IPS-20b (cell line): ENCODE data around the gene WDTC1.
"Not testable (repeated sequence)": the region's sequence is repeated elsewhere in the genome, so short reads cannot be mapped to it uniquely, and the experiment has no call there.

Source experiments
- H3K27ac ChIP-seq: one replicate; pipeline ENCODE4 v1.5.1; 2013; ENCODE audit warnings: low read length
- H3K27me3 ChIP-seq: 2 replicates; pipeline ENCODE4 v1.6.1; 2013; ENCODE audit warnings: mild to moderate bottlenecking, low read length, inconsistent platforms; ENCODE audit not compliant: insufficient read depth
- H3K36me3 ChIP-seq: 2 replicates; pipeline ENCODE4 v1.6.1; 2013; ENCODE audit warnings: low read depth, mild to moderate bottlenecking, inconsistent platforms, low read length, moderate library complexity; ENCODE audit not compliant: insufficient read depth
- H3K4me1 ChIP-seq: 2 replicates; pipeline ENCODE4 v1.6.1; 2013; ENCODE audit warnings: mild to moderate bottlenecking, control low read depth, inconsistent platforms, low read length, moderate library complexity; ENCODE audit not compliant: insufficient read depth
- H3K4me3 ChIP-seq: 2 replicates; pipeline ENCODE4 v1.5.1; 2013; ENCODE audit warnings: mild to moderate bottlenecking, low read length, inconsistent platforms
- H3K9ac ChIP-seq: 2 replicates; pipeline ENCODE4 v1.6.1; 2013; ENCODE audit warnings: low read depth, mild to moderate bottlenecking, inconsistent platforms, low read length, moderate library complexity
- H3K9me3 ChIP-seq: 2 replicates; pipeline ENCODE4 v1.6.1; 2013; ENCODE audit warnings: mild to moderate bottlenecking, low read depth, low read length, inconsistent platforms; ENCODE audit not compliant: insufficient read depth

The WDTC1 gene

GRCh38 chr1:27234049-27234882 is at the start of gene WDTC1:
Gene WDTC1, plus strand, starts transcription at chr1:27234632. Its CDS starts 26,423 bp downstream, at chr1:27261055.
- H3K9ac ChIP-seq: peak within 1 kb of the TSS; percentile 39; the same call in 1 of the 2 replicates
- no peaks in the 10 kb centered on the region for H3K36me3 ChIP-seq
- peaks cover 9% of the 10 kb centered on the region; the same call in 1 of the 2 replicates for H3K4me1 ChIP-seq
- no peak within 1 kb of the TSS for H3K27ac ChIP-seq
- H3K27me3 ChIP-seq: peaks cover 6% of the 10 kb centered on the region; the same call in 1 of the 2 replicates
- no peaks in the 10 kb centered on the region for H3K9me3 ChIP-seq
- peak within 1 kb of the TSS; percentile 75 for H3K4me3 ChIP-seq

- H3K9ac ChIP-seq, H3K4me1 ChIP-seq, H3K4me3 ChIP-seq, H3K27ac ChIP-seq, H3K27me3 ChIP-seq, H3K36me3 ChIP-seq: not testable (repeated sequence)
- H3K9me3 ChIP-seq: peaks cover 41% of the 10 kb centered on the region
These were observed 49.8 kb upstream of the WDTC1 start for GRCh38 chr1:27184665-27185064.

GRCh38 chr1:27192039-27192529 is 42.3 kb upstream of the WDTC1 start:
- Histone ChIP-seq H3K27ac (no peak overlapping the region), H3K27me3 (no peaks in the 10 kb centered on the region), H3K9me3 (no peaks in the 10 kb centered on the region), H3K4me3 (no peak overlapping the region), H3K4me1 (no peaks in the 10 kb centered on the region), H3K36me3 (no peaks in the 10 kb centered on the region), H3K9ac (no peak overlapping the region)

- Histone ChIP-seq H3K9me3 (no peaks in the 10 kb centered on the region), H3K27ac (no peak overlapping the region), H3K9ac (no peak overlapping the region), H3K4me1 (no peaks in the 10 kb centered on the region), H3K36me3 (no peaks in the 10 kb centered on the region), H3K4me3 (no peak overlapping the region), H3K27me3 (no peaks in the 10 kb centered on the region)
These were observed 41.2 kb upstream of the WDTC1 start for GRCh38 chr1:27193194-27193593.

- Histone ChIP-seq H3K36me3 (no peaks in the 10 kb centered on the region), H3K9me3 (no peaks in the 10 kb centered on the region)
These were observed 33.1 kb upstream of the WDTC1 start for GRCh38 chr1:27201295-27201694.

GRCh38 chr1:27203946-27204345 is 30.5 kb upstream of the WDTC1 start:
- H3K27me3 ChIP-seq: no peaks in the 10 kb centered on the region
- no peaks in the 10 kb centered on the region for H3K36me3 ChIP-seq
- no peak overlapping the region for H3K4me3 ChIP-seq
- H3K9me3 ChIP-seq: no peaks in the 10 kb centered on the region
- H3K9ac ChIP-seq: no peak overlapping the region
- H3K27ac ChIP-seq: no peak overlapping the region
- H3K4me1 ChIP-seq: no peaks in the 10 kb centered on the region

More at GRCh38 chr1:27201295-27201694, 33.1 kb upstream of the WDTC1 start:
- no peak overlapping the region for H3K4me3 ChIP-seq
- no peak overlapping the region for H3K27ac ChIP-seq
- H3K9ac ChIP-seq: no peak overlapping the region
- no peaks in the 10 kb centered on the region for H3K4me1 ChIP-seq
- no peaks in the 10 kb centered on the region for H3K27me3 ChIP-seq

- not testable (repeated sequence) for H3K9me3 ChIP-seq, H3K9ac ChIP-seq, H3K4me3 ChIP-seq, H3K4me1 ChIP-seq, H3K27me3 ChIP-seq, H3K36me3 ChIP-seq, H3K27ac ChIP-seq
These were observed 27.2 kb upstream of the WDTC1 start for GRCh38 chr1:27207238-27207637.

- H3K4me3 ChIP-seq, H3K27ac ChIP-seq, H3K36me3 ChIP-seq: not testable (repeated sequence)
These were observed 26.1 kb upstream of the WDTC1 start for GRCh38 chr1:27208143-27208850.

GRCh38 chr1:27216466-27216865 is 18.0 kb upstream of the WDTC1 start:
- Histone ChIP-seq H3K27ac (no peak overlapping the region), H3K36me3 (no peaks in the 10 kb centered on the region), H3K4me3 (no peak overlapping the region), H3K4me1 (no peaks in the 10 kb centered on the region), H3K27me3 (no peaks in the 10 kb centered on the region), H3K9me3 (no peaks in the 10 kb centered on the region), H3K9ac (no peak overlapping the region)

More at GRCh38 chr1:27208143-27208850, 26.1 kb upstream of the WDTC1 start:
- not testable (repeated sequence) for H3K9me3 ChIP-seq, H3K9ac ChIP-seq, H3K4me1 ChIP-seq, H3K27me3 ChIP-seq

GRCh38 chr1:27217401-27217800 is 17.0 kb upstream of the WDTC1 start:
- no peaks in the 10 kb centered on the region for H3K4me1 ChIP-seq
- H3K9ac ChIP-seq: no peak overlapping the region
- no peaks in the 10 kb centered on the region for H3K9me3 ChIP-seq
- H3K4me3 ChIP-seq: no peak overlapping the region
- no peak overlapping the region for H3K27ac ChIP-seq
- no peaks in the 10 kb centered on the region for H3K36me3 ChIP-seq
- H3K27me3 ChIP-seq: no peaks in the 10 kb centered on the region

GRCh38 chr1:27218736-27219135 is 15.7 kb upstream of the WDTC1 start:
- Histone ChIP-seq H3K4me3 (no peak overlapping the region), H3K27ac (no peak overlapping the region), H3K9me3 (no peaks in the 10 kb centered on the region), H3K36me3 (no peaks in the 10 kb centered on the region), H3K4me1 (no peaks in the 10 kb centered on the region), H3K27me3 (no peaks in the 10 kb centered on the region), H3K9ac (no peak overlapping the region)

- H3K27ac ChIP-seq: no peak overlapping the region
- H3K9ac ChIP-seq: no peak overlapping the region
- no peaks in the 10 kb centered on the region for H3K4me1 ChIP-seq
- no peaks in the 10 kb centered on the region for H3K9me3 ChIP-seq
- no peaks in the 10 kb centered on the region for H3K27me3 ChIP-seq
- no peak overlapping the region for H3K4me3 ChIP-seq
- H3K36me3 ChIP-seq: no peaks in the 10 kb centered on the region
These were observed 14.3 kb upstream of the WDTC1 start for GRCh38 chr1:27220096-27220495.
